ENCODE measurements around the gene TRIP12.

- no peak for TF ChIP-seq JUN (IDR thresholded peaks at IDR 0.05)
- TF ChIP-seq ATOH8 (CRISPR knock-in tag; IDR thresholded peaks at IDR 0.05; ENCODE audit: low read depth) = no peak
- TF ChIP-seq KDM1A (IDR thresholded peaks at IDR 0.05; ENCODE audit: low read depth) = no peak
- no peak for TF ChIP-seq ELK1 (IDR thresholded peaks at IDR 0.05; ENCODE audit: low read depth, low read length)
- no peak for TF ChIP-seq CTCF (IDR thresholded peaks at IDR 0.05)
- TF ChIP-seq, protein P1, sequence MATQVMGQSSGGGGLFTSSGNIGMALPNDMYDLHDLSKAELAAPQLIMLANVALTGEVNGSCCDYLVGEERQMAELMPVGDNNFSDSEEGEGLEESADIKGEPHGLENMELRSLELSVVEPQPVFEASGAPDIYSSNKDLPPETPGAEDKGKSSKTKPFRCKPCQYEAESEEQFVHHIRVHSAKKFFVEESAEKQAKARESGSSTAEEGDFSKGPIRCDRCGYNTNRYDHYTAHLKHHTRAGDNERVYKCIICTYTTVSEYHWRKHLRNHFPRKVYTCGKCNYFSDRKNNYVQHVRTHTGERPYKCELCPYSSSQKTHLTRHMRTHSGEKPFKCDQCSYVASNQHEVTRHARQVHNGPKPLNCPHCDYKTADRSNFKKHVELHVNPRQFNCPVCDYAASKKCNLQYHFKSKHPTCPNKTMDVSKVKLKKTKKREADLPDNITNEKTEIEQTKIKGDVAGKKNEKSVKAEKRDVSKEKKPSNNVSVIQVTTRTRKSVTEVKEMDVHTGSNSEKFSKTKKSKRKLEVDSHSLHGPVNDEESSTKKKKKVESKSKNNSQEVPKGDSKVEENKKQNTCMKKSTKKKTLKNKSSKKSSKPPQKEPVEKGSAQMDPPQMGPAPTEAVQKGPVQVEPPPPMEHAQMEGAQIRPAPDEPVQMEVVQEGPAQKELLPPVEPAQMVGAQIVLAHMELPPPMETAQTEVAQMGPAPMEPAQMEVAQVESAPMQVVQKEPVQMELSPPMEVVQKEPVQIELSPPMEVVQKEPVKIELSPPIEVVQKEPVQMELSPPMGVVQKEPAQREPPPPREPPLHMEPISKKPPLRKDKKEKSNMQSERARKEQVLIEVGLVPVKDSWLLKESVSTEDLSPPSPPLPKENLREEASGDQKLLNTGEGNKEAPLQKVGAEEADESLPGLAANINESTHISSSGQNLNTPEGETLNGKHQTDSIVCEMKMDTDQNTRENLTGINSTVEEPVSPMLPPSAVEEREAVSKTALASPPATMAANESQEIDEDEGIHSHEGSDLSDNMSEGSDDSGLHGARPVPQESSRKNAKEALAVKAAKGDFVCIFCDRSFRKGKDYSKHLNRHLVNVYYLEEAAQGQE (IDR thresholded peaks at IDR 0.05) = no peak
- TF ChIP-seq MAZ (IDR thresholded peaks at IDR 0.05; ENCODE audit: borderline replicate concordance, low read depth, low read length) = no peak
These were observed 106.0 kb downstream of the TRIP12 start for GRCh38 chr2:229815858-229816257.
